ENCODE measurements around the gene DIPK1C.

DNA sequence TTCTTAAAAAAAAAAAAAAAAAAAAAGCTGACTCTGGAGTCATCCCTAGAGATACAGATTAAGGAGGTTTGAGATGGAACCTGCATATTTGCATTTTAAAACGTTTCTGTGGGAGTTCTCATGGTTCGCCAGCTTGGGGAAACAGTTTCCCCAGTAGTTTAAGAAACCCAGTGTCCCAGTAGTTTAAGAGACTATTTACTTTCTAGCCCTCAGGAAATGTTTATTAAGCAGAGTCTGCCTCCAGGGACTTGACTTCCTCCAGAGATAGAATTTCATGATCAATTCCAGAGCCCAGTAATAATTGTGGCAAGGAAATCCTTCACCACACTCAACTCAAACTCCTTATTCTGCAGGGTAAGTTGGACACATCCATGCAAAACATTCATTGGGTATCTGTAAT lies 39.1 kb downstream of the DIPK1C start:
- TF ChIP-seq CBX3 (IDR thresholded peaks at IDR 0.05; ENCODE audit: low read depth) (no peak), POLR2A (IDR thresholded peaks at IDR 0.05; ENCODE audit: borderline replicate concordance, extremely low read depth, insufficient read depth, insufficient read length) (no peak), RAD21 (IDR thresholded peaks at IDR 0.05; ENCODE audit: low read depth) (no peak), CEBPB (IDR thresholded peaks at IDR 0.05; ENCODE audit: low read depth) (no peak), POLR2AphosphoS5 (IDR thresholded peaks at IDR 0.05; ENCODE audit: low read depth, low read length) (no peak), ZNF274 (IDR thresholded peaks at IDR 0.05; ENCODE audit: low read depth, low read length) (no peak), SP1 (IDR thresholded peaks at IDR 0.05; ENCODE audit: low read depth) (no peak), SIN3A (IDR thresholded peaks at IDR 0.05; ENCODE audit: low read depth) (no peak), YY1 (IDR thresholded peaks at IDR 0.05; ENCODE audit: extremely low read depth, insufficient replicate concordance, low read depth, low read length) (no peak)
- TF ChIP-seq, protein P1, sequence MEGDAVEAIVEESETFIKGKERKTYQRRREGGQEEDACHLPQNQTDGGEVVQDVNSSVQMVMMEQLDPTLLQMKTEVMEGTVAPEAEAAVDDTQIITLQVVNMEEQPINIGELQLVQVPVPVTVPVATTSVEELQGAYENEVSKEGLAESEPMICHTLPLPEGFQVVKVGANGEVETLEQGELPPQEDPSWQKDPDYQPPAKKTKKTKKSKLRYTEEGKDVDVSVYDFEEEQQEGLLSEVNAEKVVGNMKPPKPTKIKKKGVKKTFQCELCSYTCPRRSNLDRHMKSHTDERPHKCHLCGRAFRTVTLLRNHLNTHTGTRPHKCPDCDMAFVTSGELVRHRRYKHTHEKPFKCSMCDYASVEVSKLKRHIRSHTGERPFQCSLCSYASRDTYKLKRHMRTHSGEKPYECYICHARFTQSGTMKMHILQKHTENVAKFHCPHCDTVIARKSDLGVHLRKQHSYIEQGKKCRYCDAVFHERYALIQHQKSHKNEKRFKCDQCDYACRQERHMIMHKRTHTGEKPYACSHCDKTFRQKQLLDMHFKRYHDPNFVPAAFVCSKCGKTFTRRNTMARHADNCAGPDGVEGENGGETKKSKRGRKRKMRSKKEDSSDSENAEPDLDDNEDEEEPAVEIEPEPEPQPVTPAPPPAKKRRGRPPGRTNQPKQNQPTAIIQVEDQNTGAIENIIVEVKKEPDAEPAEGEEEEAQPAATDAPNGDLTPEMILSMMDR (IDR thresholded peaks at IDR 0.05 in 2 of 3, conservative IDR thresholded peaks at IDR 0.05 in 1 of 3; ENCODE audit: borderline replicate concordance in 1 of 3, insufficient read depth in 1 of 3, low read depth in 2 of 3, low read length in 2 of 3): no peak
- TF ChIP-seq, protein P2, sequence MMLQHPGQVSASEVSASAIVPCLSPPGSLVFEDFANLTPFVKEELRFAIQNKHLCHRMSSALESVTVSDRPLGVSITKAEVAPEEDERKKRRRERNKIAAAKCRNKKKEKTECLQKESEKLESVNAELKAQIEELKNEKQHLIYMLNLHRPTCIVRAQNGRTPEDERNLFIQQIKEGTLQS (IDR thresholded peaks at IDR 0.05): no peak
- TF ChIP-seq, protein P3, sequence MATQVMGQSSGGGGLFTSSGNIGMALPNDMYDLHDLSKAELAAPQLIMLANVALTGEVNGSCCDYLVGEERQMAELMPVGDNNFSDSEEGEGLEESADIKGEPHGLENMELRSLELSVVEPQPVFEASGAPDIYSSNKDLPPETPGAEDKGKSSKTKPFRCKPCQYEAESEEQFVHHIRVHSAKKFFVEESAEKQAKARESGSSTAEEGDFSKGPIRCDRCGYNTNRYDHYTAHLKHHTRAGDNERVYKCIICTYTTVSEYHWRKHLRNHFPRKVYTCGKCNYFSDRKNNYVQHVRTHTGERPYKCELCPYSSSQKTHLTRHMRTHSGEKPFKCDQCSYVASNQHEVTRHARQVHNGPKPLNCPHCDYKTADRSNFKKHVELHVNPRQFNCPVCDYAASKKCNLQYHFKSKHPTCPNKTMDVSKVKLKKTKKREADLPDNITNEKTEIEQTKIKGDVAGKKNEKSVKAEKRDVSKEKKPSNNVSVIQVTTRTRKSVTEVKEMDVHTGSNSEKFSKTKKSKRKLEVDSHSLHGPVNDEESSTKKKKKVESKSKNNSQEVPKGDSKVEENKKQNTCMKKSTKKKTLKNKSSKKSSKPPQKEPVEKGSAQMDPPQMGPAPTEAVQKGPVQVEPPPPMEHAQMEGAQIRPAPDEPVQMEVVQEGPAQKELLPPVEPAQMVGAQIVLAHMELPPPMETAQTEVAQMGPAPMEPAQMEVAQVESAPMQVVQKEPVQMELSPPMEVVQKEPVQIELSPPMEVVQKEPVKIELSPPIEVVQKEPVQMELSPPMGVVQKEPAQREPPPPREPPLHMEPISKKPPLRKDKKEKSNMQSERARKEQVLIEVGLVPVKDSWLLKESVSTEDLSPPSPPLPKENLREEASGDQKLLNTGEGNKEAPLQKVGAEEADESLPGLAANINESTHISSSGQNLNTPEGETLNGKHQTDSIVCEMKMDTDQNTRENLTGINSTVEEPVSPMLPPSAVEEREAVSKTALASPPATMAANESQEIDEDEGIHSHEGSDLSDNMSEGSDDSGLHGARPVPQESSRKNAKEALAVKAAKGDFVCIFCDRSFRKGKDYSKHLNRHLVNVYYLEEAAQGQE (IDR thresholded peaks at IDR 0.05; ENCODE audit: low read depth): no peak
- TF ChIP-seq, protein P4, sequence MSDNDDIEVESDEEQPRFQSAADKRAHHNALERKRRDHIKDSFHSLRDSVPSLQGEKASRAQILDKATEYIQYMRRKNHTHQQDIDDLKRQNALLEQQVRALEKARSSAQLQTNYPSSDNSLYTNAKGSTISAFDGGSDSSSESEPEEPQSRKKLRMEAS (IDR thresholded peaks at IDR 0.05): no peak
